ENCODE measurements around the gene PPP2R5C. TPM values are rescaled to one million over a fixed set of nuclear protein-coding genes. Genes with fewer than 3 reads are reported as not detected.
"Not testable (repeated sequence)": the region's sequence is repeated elsewhere in the genome, so short reads cannot be mapped to it uniquely, and the experiment has no call there.

PPP2R5C gene
- polyA plus RNA-seq, 4 donors, result 59.6 to 90.8 (median 74.2) TPM

DNA sequence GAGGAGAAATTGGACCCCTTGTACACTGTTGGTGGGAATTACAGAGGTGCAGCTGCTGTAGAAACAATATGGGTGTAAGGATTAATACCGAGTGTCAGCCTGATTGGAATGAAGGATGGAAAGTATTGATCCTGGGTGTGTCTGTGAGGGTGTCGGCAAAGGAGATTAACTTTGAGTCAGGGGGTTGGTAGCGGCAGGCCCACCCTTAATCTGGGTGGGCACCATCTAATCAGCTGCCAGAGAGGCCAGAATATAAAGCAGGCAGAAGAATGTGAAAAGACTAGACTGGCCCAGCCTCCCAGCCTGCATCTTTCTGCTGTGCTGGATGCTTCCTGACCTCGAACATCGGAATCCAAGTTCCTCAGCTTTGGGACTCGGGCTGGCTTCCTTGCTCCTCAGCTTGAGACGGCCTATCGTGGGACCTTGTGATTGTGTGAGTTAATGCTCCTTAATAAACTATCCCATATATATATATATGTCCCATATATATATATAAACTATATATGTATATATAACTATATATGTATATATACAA lies 38.4 kb upstream of the PPP2R5C start:
- H3K36me3 ChIP-seq (ENCODE audit: control insufficient read depth in 3 of 3, insufficient read depth in 2 of 3, low read depth in 1 of 3, low read length in 3 of 3), result no peaks in the 10 kb centered on the region
- no peak for FAIRE-seq
- DNase-seq, result no peak
- peaks cover 0 to 3% of the 10 kb centered on the region in 2 donors for H3K9me3 ChIP-seq (ENCODE audit: control insufficient read depth in 2 of 2, insufficient read depth in 1 of 2, low read depth in 1 of 2, low read length in 1 of 2)
- H3K4me1 ChIP-seq (ENCODE audit: control insufficient read depth in 3 of 3, insufficient read depth in 2 of 3, low read depth in 1 of 3, low read length in 2 of 3), result peaks cover 0 to 2% (median 0%) of the 10 kb centered on the region in 3 donors
- H3K27ac ChIP-seq (ENCODE audit: low read depth in 1 of 3, low read length in 2 of 3), result peak overlapping the region in 1 of 3 donors; percentile 77
- peaks cover 0 to 5% (median 0%) of the 10 kb centered on the region in 3 donors for H3K27me3 ChIP-seq (ENCODE audit: control insufficient read depth in 3 of 3, insufficient read depth in 3 of 3, low read length in 3 of 3)
- 63 to 88% (median 66%) methylated on average over 8 of the region's 8 CpGs for WGBS, 3 donors
- no peak overlapping the region for H3K4me3 ChIP-seq (ENCODE audit: low read depth in 1 of 3, low read length in 3 of 3)

DNA sequence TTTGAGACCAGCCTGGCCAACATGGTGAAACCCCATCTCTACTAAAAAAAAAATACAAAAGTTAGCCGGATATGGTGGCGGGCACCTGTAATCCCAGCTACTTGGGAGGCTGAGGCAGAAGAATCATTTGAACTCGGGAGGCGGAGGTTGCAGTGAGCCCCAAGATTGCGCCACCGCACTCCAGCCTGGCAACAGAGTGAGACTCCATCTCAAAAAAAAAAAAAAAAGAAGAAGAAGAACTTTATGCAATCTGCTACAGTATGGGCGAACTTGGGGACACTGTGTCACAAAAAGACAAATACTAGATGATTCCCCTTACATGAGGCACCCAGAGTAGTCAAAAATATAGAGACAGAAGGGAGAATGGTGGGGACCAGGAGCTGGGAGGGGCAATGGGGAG lies 35.9 kb upstream of the PPP2R5C start:
- H3K27me3 ChIP-seq (ENCODE audit: control insufficient read depth in 3 of 3, insufficient read depth in 3 of 3, low read length in 3 of 3); H3K36me3 ChIP-seq (ENCODE audit: control insufficient read depth in 3 of 3, insufficient read depth in 2 of 3, low read depth in 1 of 3, low read length in 3 of 3); H3K4me3 ChIP-seq (ENCODE audit: low read depth in 1 of 3, low read length in 3 of 3); FAIRE-seq; H3K9me3 ChIP-seq (ENCODE audit: control insufficient read depth in 2 of 2, insufficient read depth in 1 of 2, low read depth in 1 of 2, low read length in 1 of 2); H3K4me1 ChIP-seq (ENCODE audit: control insufficient read depth in 3 of 3, insufficient read depth in 2 of 3, low read depth in 1 of 3, low read length in 2 of 3); H3K27ac ChIP-seq (ENCODE audit: low read depth in 1 of 3, low read length in 2 of 3); DNase-seq: not testable (repeated sequence)
- 96% methylated on average over 7 of the region's 7 CpGs for WGBS, 3 donors

DNA sequence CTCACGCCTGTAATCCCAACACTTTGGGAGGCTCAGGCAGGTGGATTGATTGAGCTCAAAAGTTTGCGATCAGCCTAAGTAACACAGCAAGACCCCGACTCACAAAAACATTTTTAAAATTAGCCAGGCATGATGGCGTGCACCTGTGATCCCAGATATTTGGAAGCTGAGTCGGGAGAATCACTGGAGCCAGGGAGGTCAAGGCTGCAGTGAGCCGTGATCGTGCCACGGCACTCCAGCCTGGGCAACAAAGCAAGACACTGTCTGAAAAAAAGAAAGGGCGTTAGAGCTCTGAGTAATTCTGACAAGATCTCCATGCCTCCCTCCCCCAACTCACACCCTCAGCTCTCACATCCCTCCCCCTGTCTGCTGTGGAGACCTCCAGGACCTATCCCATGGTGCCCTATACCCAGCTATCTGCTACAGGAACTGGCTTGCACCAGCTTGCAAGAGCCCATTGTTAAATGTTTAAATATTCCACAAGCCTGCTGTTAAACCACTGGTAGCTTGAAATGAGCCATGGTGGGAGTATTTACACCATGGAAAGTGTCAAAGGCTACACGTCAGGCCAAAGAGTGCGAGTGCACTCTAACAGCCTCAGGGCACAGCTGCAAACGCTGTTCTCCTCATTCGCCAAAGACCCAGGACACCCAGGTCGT lies 35.1 kb upstream of the PPP2R5C start:
- DNase-seq, result no peak

DNA sequence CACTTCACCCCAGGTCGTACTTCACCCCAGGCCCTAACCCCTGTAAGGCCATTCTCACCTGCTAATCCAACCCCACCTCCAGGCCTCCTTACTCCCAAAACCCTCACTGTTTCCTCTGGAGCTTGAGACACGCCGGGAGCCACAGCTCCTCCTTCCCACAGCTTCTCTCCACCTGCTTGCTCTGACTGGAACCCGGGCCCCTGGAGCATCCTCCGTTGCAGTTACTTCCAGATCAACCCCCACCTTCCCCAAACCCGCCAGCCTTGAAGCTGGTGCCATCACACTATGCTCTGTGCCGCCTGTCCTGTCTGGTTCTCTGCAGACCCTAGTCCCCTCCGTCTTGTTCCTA lies 34.6 kb upstream of the PPP2R5C start:
- no peak for FAIRE-seq
- Histone ChIP-seq H3K4me1 (ENCODE audit: control insufficient read depth in 3 of 3, insufficient read depth in 2 of 3, low read depth in 1 of 3, low read length in 2 of 3) (peaks cover 0 to 12% (median 2%) of the 10 kb centered on the region in 3 donors), H3K9me3 (ENCODE audit: control insufficient read depth in 2 of 2, insufficient read depth in 1 of 2, low read depth in 1 of 2, low read length in 1 of 2) (peaks cover 0 to 3% of the 10 kb centered on the region in 2 donors), H3K27me3 (ENCODE audit: control insufficient read depth in 3 of 3, insufficient read depth in 3 of 3, low read length in 3 of 3) (peaks cover 0 to 5% (median 0%) of the 10 kb centered on the region in 3 donors), H3K4me3 (ENCODE audit: low read depth in 1 of 3, low read length in 3 of 3) (no peak overlapping the region), H3K27ac (ENCODE audit: low read depth in 1 of 3, low read length in 2 of 3) (no peak overlapping the region), H3K36me3 (ENCODE audit: control insufficient read depth in 3 of 3, insufficient read depth in 2 of 3, low read depth in 1 of 3, low read length in 3 of 3) (no peaks in the 10 kb centered on the region)
- 75 to 87% (median 86%) methylated on average over 8 of the region's 8 CpGs for WGBS, 3 donors
- DNase-seq, result no peak

More for the DNA sequence above, 35.1 kb upstream of the PPP2R5C start:
- Histone ChIP-seq H3K36me3 (ENCODE audit: control insufficient read depth in 3 of 3, insufficient read depth in 2 of 3, low read depth in 1 of 3, low read length in 3 of 3) (no peaks in the 10 kb centered on the region), H3K4me1 (ENCODE audit: control insufficient read depth in 3 of 3, insufficient read depth in 2 of 3, low read depth in 1 of 3, low read length in 2 of 3) (peaks cover 2 to 9% (median 2%) of the 10 kb centered on the region in 3 donors), H3K9me3 (ENCODE audit: control insufficient read depth in 2 of 2, insufficient read depth in 1 of 2, low read depth in 1 of 2, low read length in 1 of 2) (peaks cover 0 to 3% of the 10 kb centered on the region in 2 donors), H3K4me3 (ENCODE audit: low read depth in 1 of 3, low read length in 3 of 3) (no peak overlapping the region), H3K27ac (ENCODE audit: low read depth in 1 of 3, low read length in 2 of 3) (no peak overlapping the region), H3K27me3 (ENCODE audit: control insufficient read depth in 3 of 3, insufficient read depth in 3 of 3, low read length in 3 of 3) (peaks cover 0 to 5% (median 0%) of the 10 kb centered on the region in 3 donors)
- WGBS, 3 donors, result 79 to 91% (median 86%) methylated on average over 14 of the region's 14 CpGs
- FAIRE-seq, result no peak

DNA sequence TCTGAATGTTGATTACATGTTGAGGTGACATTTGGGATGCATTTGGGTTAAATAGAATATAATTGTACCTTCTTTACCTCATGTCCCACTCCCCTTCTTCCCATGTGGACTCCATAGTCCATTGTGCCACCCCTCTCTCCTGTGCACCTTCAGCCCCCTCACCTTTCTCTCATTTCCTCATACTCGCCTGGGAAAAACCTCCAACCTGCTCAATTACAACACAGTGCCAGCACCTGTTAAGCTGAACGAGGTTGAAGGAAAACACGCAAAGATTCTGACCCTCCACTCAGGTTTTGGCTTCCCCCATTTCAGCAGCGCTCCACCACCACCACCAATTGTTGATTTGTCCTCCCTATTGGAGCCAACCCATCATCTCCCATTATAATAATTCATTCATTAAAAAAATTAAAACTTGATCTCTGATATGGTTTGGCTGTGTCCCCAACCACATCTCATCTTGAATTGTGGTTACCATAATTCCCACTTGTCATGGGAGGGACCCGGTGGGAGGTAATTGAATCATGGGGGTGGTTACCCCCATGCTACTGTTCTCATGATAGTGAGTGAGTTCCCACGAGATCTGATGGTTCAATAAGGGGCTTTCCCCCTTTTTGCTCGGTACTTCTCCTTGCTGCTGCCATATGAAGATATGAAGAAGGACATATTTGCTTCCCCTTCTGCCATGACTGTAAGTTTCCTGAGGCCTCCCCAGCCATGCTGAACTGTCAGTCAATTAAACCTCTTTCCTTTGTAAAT lies 33.7 kb upstream of the PPP2R5C start:
- Histone ChIP-seq H3K27ac (ENCODE audit: low read depth in 1 of 3, low read length in 2 of 3) (no peak overlapping the region), H3K9me3 (ENCODE audit: control insufficient read depth in 2 of 2, insufficient read depth in 1 of 2, low read depth in 1 of 2, low read length in 1 of 2) (peaks cover 0 to 3% of the 10 kb centered on the region in 2 donors), H3K27me3 (ENCODE audit: control insufficient read depth in 3 of 3, insufficient read depth in 3 of 3, low read length in 3 of 3) (peaks cover 0 to 5% (median 0%) of the 10 kb centered on the region in 3 donors), H3K4me3 (ENCODE audit: low read depth in 1 of 3, low read length in 3 of 3) (no peak overlapping the region), H3K36me3 (ENCODE audit: control insufficient read depth in 3 of 3, insufficient read depth in 2 of 3, low read depth in 1 of 3, low read length in 3 of 3) (no peaks in the 10 kb centered on the region), H3K4me1 (ENCODE audit: control insufficient read depth in 3 of 3, insufficient read depth in 2 of 3, low read depth in 1 of 3, low read length in 2 of 3) (peaks cover 0 to 19% (median 2%) of the 10 kb centered on the region in 3 donors)
- WGBS, 3 donors, result 67 to 83% (median 75%) methylated on average over 7 of the region's 7 CpGs
- no peak for FAIRE-seq
- DNase-seq, result no peak

DNA sequence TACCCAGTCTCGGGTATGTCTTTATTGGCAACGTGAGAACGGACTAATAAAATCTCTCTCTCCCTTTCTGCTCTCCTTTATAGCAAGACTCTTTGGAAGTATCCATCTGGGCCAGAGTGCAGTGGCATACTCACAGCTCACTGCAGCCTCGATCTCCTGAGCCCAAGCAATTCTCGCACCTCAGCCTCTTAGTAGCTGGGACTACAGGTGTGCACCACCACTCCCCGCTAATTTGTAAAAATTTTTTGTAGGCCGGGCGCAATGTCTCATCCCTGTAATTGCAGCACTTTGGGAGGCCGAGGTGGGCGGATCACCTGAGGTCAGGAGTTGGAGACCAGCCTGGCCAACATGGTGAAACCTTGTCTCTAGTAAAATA lies 33.2 kb upstream of the PPP2R5C start:
- DNase-seq, result no peak
- H3K27me3 ChIP-seq (ENCODE audit: control insufficient read depth in 3 of 3, insufficient read depth in 3 of 3, low read length in 3 of 3), result peaks cover 0 to 5% (median 0%) of the 10 kb centered on the region in 3 donors
- peaks cover 0 to 5% of the 10 kb centered on the region in 2 donors for H3K9me3 ChIP-seq (ENCODE audit: control insufficient read depth in 2 of 2, insufficient read depth in 1 of 2, low read depth in 1 of 2, low read length in 1 of 2)
- 90 to 95% (median 93%) methylated on average over 10 of the region's 10 CpGs for WGBS, 3 donors
- H3K36me3 ChIP-seq (ENCODE audit: control insufficient read depth in 3 of 3, insufficient read depth in 2 of 3, low read depth in 1 of 3, low read length in 3 of 3), result no peaks in the 10 kb centered on the region
- no peak overlapping the region for H3K27ac ChIP-seq (ENCODE audit: low read depth in 1 of 3, low read length in 2 of 3)
- H3K4me3 ChIP-seq (ENCODE audit: low read depth in 1 of 3, low read length in 3 of 3), result no peak overlapping the region
- FAIRE-seq, result no peak
- peaks cover 0 to 23% (median 2%) of the 10 kb centered on the region in 3 donors for H3K4me1 ChIP-seq (ENCODE audit: control insufficient read depth in 3 of 3, insufficient read depth in 2 of 3, low read depth in 1 of 3, low read length in 2 of 3)

DNA sequence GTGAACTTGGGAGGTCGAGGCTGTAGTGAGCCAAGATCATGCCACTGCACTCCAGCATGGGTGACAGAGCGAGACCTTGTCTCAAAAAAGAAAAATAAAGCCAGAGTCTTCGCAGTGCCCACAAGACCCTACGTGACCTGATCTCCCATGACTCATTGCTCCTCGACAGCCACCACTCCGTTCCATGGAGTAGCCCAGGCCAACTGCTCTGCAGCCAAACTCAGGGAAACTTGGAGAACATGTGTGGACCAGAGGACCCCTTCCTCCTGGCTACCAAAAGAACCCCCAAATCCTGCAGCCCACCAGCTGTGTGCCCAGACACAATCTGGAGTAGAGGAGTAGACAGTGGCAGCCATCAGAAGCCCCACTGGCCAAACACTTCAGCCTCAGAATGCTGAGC lies 32.1 kb upstream of the PPP2R5C start:
- H3K36me3 ChIP-seq (ENCODE audit: control insufficient read depth in 3 of 3, insufficient read depth in 2 of 3, low read depth in 1 of 3, low read length in 3 of 3), result no peaks in the 10 kb centered on the region
- 91 to 97% (median 95%) methylated on average over 6 of the region's 6 CpGs for WGBS, 3 donors
- DNase-seq, result no peak

DNA sequence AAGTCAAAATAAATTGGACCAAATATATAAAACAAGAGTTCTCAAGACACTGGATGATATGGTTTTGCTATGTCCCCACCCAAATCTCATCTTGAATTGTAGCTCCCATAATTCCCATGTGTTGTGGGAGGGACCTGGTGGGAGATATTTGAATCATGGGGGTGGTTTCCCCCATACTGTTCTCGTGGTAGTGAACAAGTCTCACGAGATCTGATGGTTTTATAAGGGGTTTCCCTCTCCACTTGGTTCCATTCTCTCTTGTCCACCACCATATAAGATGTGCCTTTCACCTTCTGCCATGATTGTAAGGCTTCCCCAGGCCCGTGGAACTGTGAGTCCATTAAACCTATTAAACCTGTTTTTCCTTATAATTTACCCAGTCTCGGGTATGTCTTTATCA lies 31.4 kb upstream of the PPP2R5C start:
- H3K27ac ChIP-seq (ENCODE audit: low read depth in 1 of 3, low read length in 2 of 3), result peak overlapping the region in 2 of 3 donors; percentile 98 to 99
- H3K36me3 ChIP-seq (ENCODE audit: control insufficient read depth in 3 of 3, insufficient read depth in 2 of 3, low read depth in 1 of 3, low read length in 3 of 3); FAIRE-seq; H3K27me3 ChIP-seq (ENCODE audit: control insufficient read depth in 3 of 3, insufficient read depth in 3 of 3, low read length in 3 of 3); H3K9me3 ChIP-seq (ENCODE audit: control insufficient read depth in 2 of 2, insufficient read depth in 1 of 2, low read depth in 1 of 2, low read length in 1 of 2); H3K4me3 ChIP-seq (ENCODE audit: low read depth in 1 of 3, low read length in 3 of 3); DNase-seq: not testable (repeated sequence)
- H3K4me1 ChIP-seq (ENCODE audit: control insufficient read depth in 3 of 3, insufficient read depth in 2 of 3, low read depth in 1 of 3, low read length in 2 of 3), result peaks cover 0 to 23% (median 2%) of the 10 kb centered on the region in 3 donors
- 81 to 89% (median 84%) methylated on average over 4 of the region's 4 CpGs for WGBS, 3 donors

More for the DNA sequence above, 32.1 kb upstream of the PPP2R5C start:
- Histone ChIP-seq H3K27ac (ENCODE audit: low read depth in 1 of 3, low read length in 2 of 3) (no peak overlapping the region), H3K9me3 (ENCODE audit: control insufficient read depth in 2 of 2, insufficient read depth in 1 of 2, low read depth in 1 of 2, low read length in 1 of 2) (peaks cover 0 to 6% of the 10 kb centered on the region in 2 donors), H3K4me3 (ENCODE audit: low read depth in 1 of 3, low read length in 3 of 3) (no peak overlapping the region), H3K4me1 (ENCODE audit: control insufficient read depth in 3 of 3, insufficient read depth in 2 of 3, low read depth in 1 of 3, low read length in 2 of 3) (peaks cover 0 to 23% (median 2%) of the 10 kb centered on the region in 3 donors), H3K27me3 (ENCODE audit: control insufficient read depth in 3 of 3, insufficient read depth in 3 of 3, low read length in 3 of 3) (peaks cover 0 to 5% (median 0%) of the 10 kb centered on the region in 3 donors)
- no peak for FAIRE-seq
